ELF-1 (cell line): ENCODE measurements around the gene ABHD8.

Source experiments
- DNase-seq: peaks from one replicate; pipeline ENCODE4 v3.0.0-alpha.2; 2016; ENCODE audit warnings: low read depth, low spot score

The ABHD8 gene

GRCh38 chr19:17266026-17266425 is 37.2 kb downstream of the ABHD8 start:
- DNase-seq: peak; percentile 79

GRCh38 chr19:17264641-17264979 is 38.6 kb downstream of the ABHD8 start, which contains the start of gene USHBP1:
TSS of gene USHBP1 (minus strand) at chr19:17264745. CDS start at chr19:17264299, 446 bp downstream.
- DNase-seq: peak; percentile 79

DNA sequence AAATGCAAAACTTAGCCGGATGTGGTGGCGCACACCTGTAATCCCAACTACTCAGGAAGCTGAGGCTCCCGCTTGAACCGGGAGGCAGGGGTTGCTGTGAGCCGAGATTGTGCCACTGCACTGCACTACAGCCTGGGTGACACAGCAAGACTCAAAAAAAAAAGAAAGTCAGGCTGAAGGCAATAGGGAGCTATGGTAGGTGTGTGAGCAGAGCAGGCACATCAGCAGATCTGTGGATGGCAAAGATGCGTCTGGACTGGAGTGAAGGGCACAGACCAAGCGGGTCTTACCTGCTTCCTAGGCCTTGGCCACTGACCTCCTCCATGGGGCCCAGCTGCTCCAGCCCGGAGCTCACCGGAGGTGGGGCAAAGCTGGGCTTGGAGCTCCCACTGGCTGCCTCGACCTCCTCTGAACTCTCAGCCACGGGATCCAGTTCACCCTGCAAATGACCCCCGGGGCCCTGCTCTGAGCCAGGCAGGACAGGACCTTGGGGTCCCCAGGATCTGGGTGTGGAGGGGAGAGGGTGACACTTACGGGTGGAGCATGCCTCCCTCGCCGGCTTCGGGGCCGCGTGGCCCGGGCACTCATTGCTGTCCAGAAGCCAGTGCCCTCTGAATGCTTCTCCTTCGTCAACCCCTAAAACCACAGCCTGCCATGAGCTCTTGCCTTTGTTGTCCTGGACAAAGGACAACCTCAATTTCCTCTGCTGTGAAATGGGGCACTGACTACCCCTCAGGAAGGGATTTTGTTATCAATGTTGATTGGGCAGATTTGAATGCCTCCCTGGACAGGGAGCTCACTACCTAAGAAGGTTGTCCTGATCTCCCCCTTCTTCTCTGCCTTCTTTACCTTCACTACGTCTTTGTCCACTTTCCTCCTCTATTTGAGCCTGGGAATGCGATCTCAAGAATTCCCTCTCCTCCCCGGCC is 39.2 kb downstream of the ABHD8 start:
- no peak for DNase-seq

GRCh38 chr19:17262557-17262956 is 40.7 kb downstream of the ABHD8 start:
- no peak for DNase-seq

- DNase-seq: peak; percentile 97
Observed at GRCh38 chr19:17260842-17261325, 42.3 kb downstream of the ABHD8 start.

DNA sequence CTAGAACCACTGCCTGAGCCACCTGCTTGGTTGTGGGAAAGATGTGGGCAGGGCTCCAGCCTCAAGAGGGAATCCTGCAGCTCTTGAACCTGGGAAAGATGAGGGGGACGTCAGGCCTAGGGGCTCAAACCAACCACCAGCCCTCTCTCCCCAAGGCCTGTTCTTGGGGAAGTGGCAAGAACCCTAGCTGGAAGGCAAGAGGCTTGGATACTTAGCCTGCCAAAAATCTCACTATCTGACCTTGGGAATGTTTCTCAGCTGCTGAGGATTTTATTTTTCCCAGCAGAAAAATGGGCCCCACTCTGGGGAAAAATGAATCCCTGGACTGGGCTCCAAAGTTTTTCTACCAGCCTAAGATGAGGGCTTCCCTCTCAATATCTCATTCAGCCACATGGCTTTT is 43.3 kb downstream of the ABHD8 start:
- no peak for DNase-seq

GRCh38 chr19:17259118-17259780 is 44.0 kb downstream of the ABHD8 start:
- no peak for DNase-seq

- DNase-seq: no peak
Observed at GRCh38 chr19:17256130-17256529, 47.1 kb downstream of the ABHD8 start.

GRCh38 chr19:17255150-17255621 is 48.0 kb downstream of the ABHD8 start:
- DNase-seq: peak; percentile 39

DNA sequence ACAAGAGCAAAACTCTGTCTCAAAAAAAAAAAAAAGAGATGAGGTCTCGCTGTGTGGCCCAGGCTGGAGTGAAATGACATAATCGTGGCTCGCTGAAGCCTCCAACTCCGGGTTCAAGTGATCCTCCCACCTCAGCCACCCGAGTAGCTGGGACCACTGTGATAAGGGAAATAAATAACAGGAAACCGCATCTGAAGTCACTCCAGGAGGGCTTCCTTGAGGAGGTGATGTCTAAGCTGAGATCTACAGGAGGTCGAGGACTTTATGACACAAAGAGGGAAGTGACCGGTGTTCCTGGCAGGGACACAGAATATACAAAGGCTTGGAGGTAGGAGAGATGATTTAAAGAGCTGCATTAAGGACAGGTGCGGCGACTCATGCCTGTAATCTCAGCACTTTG is 48.6 kb downstream of the ABHD8 start:
- no peak for DNase-seq

GRCh38 chr19:17249887-17250548 is 53.2 kb downstream of the ABHD8 start:
- DNase-seq: no peak

DNA sequence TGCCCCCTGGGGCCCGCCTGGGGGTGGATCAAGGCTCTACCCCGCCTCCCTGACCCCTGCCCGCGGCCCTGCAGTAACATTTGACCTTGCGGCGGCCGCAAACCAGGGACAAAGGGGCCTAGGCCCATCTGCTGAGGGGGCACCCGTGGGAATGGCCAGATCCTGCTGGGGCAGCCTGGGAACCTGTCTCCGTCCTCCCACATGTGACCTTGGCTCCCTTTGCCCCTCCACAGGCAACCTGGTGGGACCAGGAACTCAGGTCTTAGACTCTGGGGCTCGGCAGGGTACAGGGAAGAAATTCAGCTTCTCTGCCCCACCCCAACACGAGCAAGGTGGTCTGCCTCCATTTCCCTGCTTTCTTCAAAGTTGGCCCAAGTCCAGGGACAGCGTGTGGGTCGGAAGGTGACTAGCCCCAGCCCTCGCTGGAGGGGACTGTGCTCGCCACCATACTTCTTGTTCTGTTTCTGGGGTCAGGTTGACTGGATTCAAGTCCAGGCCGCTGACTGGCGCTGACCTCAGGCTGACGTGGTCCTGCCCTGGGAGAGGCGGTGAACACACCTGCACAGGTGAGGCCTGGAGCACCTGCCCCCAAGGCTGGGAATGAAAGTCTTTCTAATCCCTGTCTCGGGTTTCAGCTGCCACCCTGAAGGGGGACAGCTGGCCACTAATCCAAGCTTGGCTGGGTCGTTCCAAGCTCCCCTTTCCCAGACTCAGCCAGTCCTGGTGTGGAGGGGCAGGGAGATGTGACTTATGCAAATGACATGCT is 55.0 kb downstream of the ABHD8 start:
- DNase-seq: peak; percentile 81

GRCh38 chr19:17246681-17247425 is 56.4 kb downstream of the ABHD8 start:
- peak; percentile 88 for DNase-seq

GRCh38 chr19:17245535-17245984 is 57.7 kb downstream of the ABHD8 start, which contains the start of gene NR2F6:
TSS of gene NR2F6 (minus strand) at chr19:17245919. CDS start at chr19:17245220, 699 bp downstream.
- no peak for DNase-seq

GRCh38 chr19:17244618-17245534 is 58.3 kb downstream of the ABHD8 start:
- DNase-seq: no peak

DNA sequence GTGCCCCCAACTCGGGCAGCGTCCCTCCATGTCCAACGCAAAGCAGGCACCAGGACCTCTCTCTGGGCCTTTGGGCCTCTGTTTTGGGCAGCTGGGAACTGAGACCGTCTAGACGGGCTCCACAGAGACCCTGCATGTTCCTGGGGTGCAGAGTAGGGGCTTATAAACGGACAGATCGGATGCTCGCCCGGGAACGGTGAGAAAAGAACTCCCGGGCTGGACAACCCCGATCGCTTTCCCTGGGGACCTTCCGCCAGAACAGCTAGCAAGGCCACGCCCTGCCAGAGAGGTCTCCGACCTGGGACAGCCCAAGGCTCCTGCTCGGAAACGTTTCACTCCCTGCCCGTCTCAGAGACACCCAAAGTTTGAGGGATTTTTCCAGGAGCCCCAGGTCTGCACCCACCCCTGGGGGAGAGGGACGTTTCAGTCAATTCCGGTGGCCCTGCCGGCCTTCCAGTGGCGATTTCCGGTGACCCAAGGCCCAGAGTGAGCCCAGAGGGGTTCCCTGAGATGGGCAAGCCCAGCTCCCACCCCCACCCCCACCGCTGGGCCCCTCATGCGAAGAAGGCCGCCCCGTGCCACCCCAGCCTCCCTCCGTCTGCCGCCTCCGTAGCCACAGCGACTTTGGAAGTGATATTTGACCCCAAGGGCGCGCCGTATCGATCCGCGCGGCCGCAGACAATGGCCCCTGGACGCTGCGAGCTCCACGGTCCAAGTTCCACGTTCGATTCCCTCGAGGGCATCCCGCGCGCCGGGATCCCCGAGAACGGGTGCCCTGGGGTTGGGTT is 59.2 kb downstream of the ABHD8 start:
- peak; percentile 67 for DNase-seq

GRCh38 chr19:17243211-17243829 is 59.9 kb downstream of the ABHD8 start:
- no peak for DNase-seq
